SK-N-SH (cell line): ENCODE measurements around the gene LMF1. TPM values are rescaled to one million over a fixed set of nuclear protein-coding genes. Genes with fewer than 3 reads are reported as not detected.

ENCODE experiments used
- CTCF ChIA-PET: fragments of 300-600, 350-600 bp; formaldehyde crosslinking; extraction: SDS; loops from one replicate; lab custom pipeline; 2021; lab: Yijun Ruan, JAX
- POLR2A ChIA-PET: fragments of 350-600 bp; sonication (Branson Sonifier 250); formaldehyde crosslinking; extraction: SDS; loops from one replicate; lab custom pipeline; 2020; ENCODE audit warnings: antibody characterized with exemption, inconsistent platforms; lab: Yijun Ruan, JAX
- DNase-seq: peaks from one replicate; pipeline ENCODE4 v3.0.0; 2012
- H2AFZ ChIP-seq: fragments of 200-600 bp; sonication (generic); 2 replicates; pipeline ENCODE4 v1.8.1; 2016; ENCODE audit warnings: antibody characterized with exemption, mild to moderate bottlenecking, low read depth
- H3F3A ChIP-seq: fragments of 200-600 bp; sonication (generic); replicated peaks from 2 replicates; pipeline ENCODE3; 2016; ENCODE audit warnings: antibody characterized with exemption, mild to moderate bottlenecking; ENCODE audit not compliant: insufficient read depth
- H3K27ac ChIP-seq, 2 experiments: fragments of 200-500 bp in 1 of 2; fragments of 200-600 bp in 1 of 2; sonication (Bioruptor generic) in 1 of 2; sonication (generic), shearing (Covaris generic) in 1 of 2; 2 replicates each; pipeline versions ENCODE4 v1.5.1 to v1.6.1; 2014 to 2016; ENCODE audit warnings: low read depth in 2 of 2, inconsistent platforms in 1 of 2, low read length in 1 of 2, mild to moderate bottlenecking in 1 of 2, mixed read lengths in 1 of 2
- H3K27me3 ChIP-seq: fragments of 200-600 bp; sonication (generic), shearing (Covaris generic); 2 replicates; pipeline ENCODE4 v1.6.1; 2016; ENCODE audit warnings: mixed run types; ENCODE audit not compliant: insufficient read depth
- H3K36me3 ChIP-seq, 2 experiments: fragments of 200-500 bp in 1 of 2; fragments of 200-600 bp in 1 of 2; sonication (Bioruptor generic) in 1 of 2; sonication (generic) in 1 of 2; replicated peaks in 1 of 2; 2 replicates each; pipeline versions ENCODE3 to v1.5.1; 2014 to 2016; ENCODE audit warnings: low read length in 1 of 2, mild to moderate bottlenecking in 1 of 2; ENCODE audit not compliant: insufficient read depth in 2 of 2, control insufficient read depth in 1 of 2
- H3K4me1 ChIP-seq, 2 experiments: fragments of 200-500 bp in 1 of 2; fragments of 200-600 bp in 1 of 2; sonication (Bioruptor generic) in 1 of 2; sonication (generic), shearing (Covaris generic) in 1 of 2; 2 replicates each; pipeline versions ENCODE4 v1.5.1 to v1.6.1; 2014 to 2016; ENCODE audit warnings: low read depth in 1 of 2, low read length in 1 of 2, mixed run types in 1 of 2; ENCODE audit not compliant: insufficient read depth in 2 of 2, control insufficient read depth in 1 of 2
- H3K4me2 ChIP-seq: fragments of 200-600 bp; sonication (generic), shearing (Covaris generic); 2 replicates; pipeline ENCODE4 v1.6.1; 2017; ENCODE audit warnings: mixed run types
- H3K4me3 ChIP-seq, 2 experiments: fragments of 200-500 bp in 1 of 2; fragments of 200-600 bp in 1 of 2; sonication (Bioruptor generic) in 1 of 2; sonication (generic), shearing (Covaris generic) in 1 of 2; 2 replicates each; pipeline versions ENCODE4 v1.5.1 to v1.8.1; 2014 to 2016; ENCODE audit warnings: low read depth in 2 of 2, inconsistent platforms in 1 of 2, low read length in 1 of 2, mild to moderate bottlenecking in 1 of 2, mixed read lengths in 1 of 2, moderate library complexity in 1 of 2
- H3K79me2 ChIP-seq: fragments of 200-600 bp; sonication (generic); 2 replicates; pipeline ENCODE4 v1.8.1; 2017; ENCODE audit warnings: mild to moderate bottlenecking; ENCODE audit not compliant: insufficient read depth
- H3K9ac ChIP-seq: fragments of 200-600 bp; sonication (generic); 2 replicates; pipeline ENCODE4 v1.6.1; 2017; ENCODE audit warnings: mixed run types
- H3K9me2 ChIP-seq: fragments of 200-600 bp; sonication (generic); 2 replicates; pipeline ENCODE4 v1.6.1; 2017; ENCODE audit warnings: mixed run types
- H3K9me3 ChIP-seq: fragments of 200-600 bp; sonication (generic); 2 replicates; pipeline ENCODE4 v1.6.1; 2017; ENCODE audit warnings: mixed run types, mild to moderate bottlenecking, moderate library complexity
- H4K20me1 ChIP-seq: fragments of 200-600 bp; sonication (generic); 2 replicates; pipeline ENCODE4 v1.6.1; 2017; ENCODE audit warnings: mild to moderate bottlenecking, mixed run types; ENCODE audit not compliant: insufficient read depth
- EP300 ChIP-seq, 2 experiments: IDR thresholded peaks; 2 replicates each; pipeline versions ENCODE4 v1.4.0 to v1.6.1; 2012; ENCODE audit warnings: borderline replicate concordance in 1 of 2, low read depth in 1 of 2, low read length in 1 of 2
- EZH2phosphoT487 ChIP-seq: fragments of 200-600 bp; sonication (generic); IDR thresholded peaks from 2 replicates; pipeline ENCODE4 v1.6.1; 2017; ENCODE audit warnings: low read depth, mixed run types, mild to moderate bottlenecking, antibody characterized with exemption, moderate library complexity, borderline replicate concordance
- FOXJ3 ChIP-seq: sonication (generic); formaldehyde crosslinking; IDR thresholded peaks from 2 replicates; pipeline ENCODE4 v1.5.1; 2020; ENCODE audit warnings: mild to moderate bottlenecking, missing genetic modification reagents
- JUND ChIP-seq: IDR thresholded peaks from 2 replicates; pipeline ENCODE4 v1.4.0; 2012
- MXI1 ChIP-seq: IDR thresholded peaks from 2 replicates; pipeline ENCODE4 v1.6.1; 2012; ENCODE audit warnings: mild to moderate bottlenecking, low read depth, low read length, improper control_type of control experiment
- NFIC ChIP-seq: IDR thresholded peaks from 2 replicates; pipeline ENCODE4 v1.4.0; 2012; ENCODE audit warnings: borderline replicate concordance
- POLR2AphosphoS5 ChIP-seq: IDR thresholded peaks from 2 replicates; pipeline ENCODE4 v1.6.1; 2012; ENCODE audit warnings: low read depth, low read length
- RCOR1 ChIP-seq: fragments of 150-350 bp; IDR thresholded peaks from 2 replicates; pipeline ENCODE4 v1.6.1; 2017; ENCODE audit warnings: antibody characterized with exemption, low read length
- RFX5 ChIP-seq: IDR thresholded peaks from 2 replicates; pipeline ENCODE4 v1.6.1; 2012; ENCODE audit warnings: mild to moderate bottlenecking, improper control_type of control experiment, low read length
- RXRA ChIP-seq: IDR thresholded peaks from 2 replicates; pipeline ENCODE4 v1.4.0; 2012; ENCODE audit warnings: low read depth, mild to moderate bottlenecking, borderline replicate concordance
- TCF12 ChIP-seq: IDR thresholded peaks from 2 replicates; pipeline ENCODE4 v1.4.0; 2012
- TEAD4 ChIP-seq: IDR thresholded peaks from 2 replicates; pipeline ENCODE4 v1.4.0; 2012; ENCODE audit warnings: mild to moderate bottlenecking, borderline replicate concordance; ENCODE audit not compliant: insufficient read depth
- YY1 ChIP-seq: IDR thresholded peaks from 2 replicates; pipeline ENCODE4 v1.4.0; 2012; ENCODE audit warnings: low read depth, mild to moderate bottlenecking
- WGBS: methylation state at CpG from one replicate; pipeline ENCODE4 v1.1.6; 2017; ENCODE audit warnings: low lambda C conversion rate; 5-methylcytosine and 5-hydroxymethylcytosine counted together
- polyA plus RNA-seq, 3 experiments: library from polyadenylated mRNA; depleted of rRNA; stranded (reverse); fragments of >200 nt; gene quantifications; 2 replicates each; pipeline ENCODE4 v1.2.3, GENCODE V29; 2012
- TF ChIP-seq, protein P1 (sequence below): fragments of 150-350 bp; IDR thresholded peaks from 2 replicates; pipeline ENCODE4 v1.6.1; 2017; ENCODE audit warnings: antibody characterized with exemption, low read length, low read depth, borderline replicate concordance
- TF ChIP-seq, protein P2 (sequence below): fragments of 150-350 bp; IDR thresholded peaks from 2 replicates; pipeline ENCODE4 v1.6.1; 2016; ENCODE audit warnings: mild to moderate bottlenecking, low read depth, low read length
- TF ChIP-seq, protein P3 (sequence below): IDR thresholded peaks from 2 replicates; pipeline ENCODE4 v1.4.0; 2012; ENCODE audit warnings: low read depth, borderline replicate concordance
- TF ChIP-seq, protein P4 (sequence below): IDR thresholded peaks from 2 replicates; pipeline ENCODE4; 2012
- TF ChIP-seq, protein P5 (sequence below): fragments of 200-600 bp; sonication (generic); IDR thresholded peaks from 2 replicates; pipeline ENCODE4 v1.6.1; 2017; ENCODE audit warnings: antibody characterized with exemption, mild to moderate bottlenecking, moderate library complexity

Gene LMF1
- polyA plus RNA-seq, 1 of the 3 experiments (the other 2 are of a cell fraction): 5.7 TPM

DNA sequence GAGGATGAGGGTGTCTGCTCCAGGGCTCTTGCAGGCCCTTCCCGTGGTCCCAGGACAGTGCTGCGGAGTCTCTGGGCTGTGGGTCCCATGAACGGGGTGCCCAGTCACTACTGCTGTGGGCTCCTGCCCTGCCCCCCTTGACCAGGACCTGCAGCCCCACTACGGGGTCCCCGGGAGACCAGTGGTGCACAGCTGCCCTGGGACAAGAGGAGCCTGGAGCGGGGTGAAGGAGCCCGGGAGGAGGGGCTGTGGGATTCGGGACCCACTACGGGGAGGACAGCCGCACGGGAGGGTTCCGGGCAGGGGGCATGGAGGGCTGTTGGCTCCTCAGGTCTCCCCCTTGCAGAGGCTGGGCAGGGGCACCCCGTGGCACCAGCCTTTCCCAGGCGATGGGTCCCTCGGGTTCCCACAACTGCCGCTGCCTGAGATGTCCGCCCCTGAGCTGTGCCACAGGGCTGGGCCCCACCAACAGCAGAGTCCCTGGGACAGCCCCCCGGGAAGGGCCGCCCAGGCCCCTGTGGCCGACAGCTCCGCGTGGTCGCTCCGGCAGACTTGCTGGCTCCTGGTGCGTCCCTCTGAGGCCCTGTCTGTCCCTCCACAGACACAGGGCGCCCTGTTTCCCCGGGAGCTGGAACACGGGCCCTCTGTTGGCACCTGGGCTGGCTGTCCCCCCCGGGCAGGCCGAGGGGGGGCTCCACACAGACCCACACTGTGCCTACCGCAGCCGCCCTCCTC, 118.2 kb downstream of the LMF1 start:
- no peaks in the 10 kb centered on the region for H3K9me3 ChIP-seq
- no peaks in the 10 kb centered on the region for H3K79me2 ChIP-seq
- ChIA-PET POLR2A (no interaction called here), CTCF (interaction anchor here (1.4 kb wide), 1 partner anchor 18 kb away, joined by 4 read pairs; no protein-coding TSS in a partner anchor)
- H2AFZ ChIP-seq: no peak overlapping the region
- no peak overlapping the region for H3K4me3 ChIP-seq
- WGBS: 23% methylated on average over 5 of the region's 32 CpGs
- H3K9ac ChIP-seq: no peak overlapping the region
- no peaks in the 10 kb centered on the region for H3K9me2 ChIP-seq
- DNase-seq: no peak
- H3K36me3 ChIP-seq: no peaks in the 10 kb centered on the region
- H3K27me3 ChIP-seq: peaks cover 10% of the 10 kb centered on the region; the same call in 1 of the 2 replicates
- no peak overlapping the region for H3K27ac ChIP-seq
- TF ChIP-seq MXI1 (no peak), FOXJ3 (CRISPR knock-in tag) (no peak), TEAD4 (no peak), JUND (no peak), RXRA (no peak), EP300 (IDR thresholded peaks at IDR 0.05; ENCODE audit: borderline replicate concordance in 1 of 2, low read depth in 1 of 2, low read length in 1 of 2) (no peak), EZH2phosphoT487 (no peak), TCF12 (no peak), RFX5 (no peak), RCOR1 (no peak), NFIC (no peak), POLR2AphosphoS5 (no peak), YY1 (no peak)
- TF ChIP-seq, protein P1, sequence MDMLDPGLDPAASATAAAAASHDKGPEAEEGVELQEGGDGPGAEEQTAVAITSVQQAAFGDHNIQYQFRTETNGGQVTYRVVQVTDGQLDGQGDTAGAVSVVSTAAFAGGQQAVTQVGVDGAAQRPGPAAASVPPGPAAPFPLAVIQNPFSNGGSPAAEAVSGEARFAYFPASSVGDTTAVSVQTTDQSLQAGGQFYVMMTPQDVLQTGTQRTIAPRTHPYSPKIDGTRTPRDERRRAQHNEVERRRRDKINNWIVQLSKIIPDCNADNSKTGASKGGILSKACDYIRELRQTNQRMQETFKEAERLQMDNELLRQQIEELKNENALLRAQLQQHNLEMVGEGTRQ: no peak
- TF ChIP-seq, protein P2, sequence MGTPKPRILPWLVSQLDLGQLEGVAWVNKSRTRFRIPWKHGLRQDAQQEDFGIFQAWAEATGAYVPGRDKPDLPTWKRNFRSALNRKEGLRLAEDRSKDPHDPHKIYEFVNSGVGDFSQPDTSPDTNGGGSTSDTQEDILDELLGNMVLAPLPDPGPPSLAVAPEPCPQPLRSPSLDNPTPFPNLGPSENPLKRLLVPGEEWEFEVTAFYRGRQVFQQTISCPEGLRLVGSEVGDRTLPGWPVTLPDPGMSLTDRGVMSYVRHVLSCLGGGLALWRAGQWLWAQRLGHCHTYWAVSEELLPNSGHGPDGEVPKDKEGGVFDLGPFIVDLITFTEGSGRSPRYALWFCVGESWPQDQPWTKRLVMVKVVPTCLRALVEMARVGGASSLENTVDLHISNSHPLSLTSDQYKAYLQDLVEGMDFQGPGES: no peak
- TF ChIP-seq, protein P3, sequence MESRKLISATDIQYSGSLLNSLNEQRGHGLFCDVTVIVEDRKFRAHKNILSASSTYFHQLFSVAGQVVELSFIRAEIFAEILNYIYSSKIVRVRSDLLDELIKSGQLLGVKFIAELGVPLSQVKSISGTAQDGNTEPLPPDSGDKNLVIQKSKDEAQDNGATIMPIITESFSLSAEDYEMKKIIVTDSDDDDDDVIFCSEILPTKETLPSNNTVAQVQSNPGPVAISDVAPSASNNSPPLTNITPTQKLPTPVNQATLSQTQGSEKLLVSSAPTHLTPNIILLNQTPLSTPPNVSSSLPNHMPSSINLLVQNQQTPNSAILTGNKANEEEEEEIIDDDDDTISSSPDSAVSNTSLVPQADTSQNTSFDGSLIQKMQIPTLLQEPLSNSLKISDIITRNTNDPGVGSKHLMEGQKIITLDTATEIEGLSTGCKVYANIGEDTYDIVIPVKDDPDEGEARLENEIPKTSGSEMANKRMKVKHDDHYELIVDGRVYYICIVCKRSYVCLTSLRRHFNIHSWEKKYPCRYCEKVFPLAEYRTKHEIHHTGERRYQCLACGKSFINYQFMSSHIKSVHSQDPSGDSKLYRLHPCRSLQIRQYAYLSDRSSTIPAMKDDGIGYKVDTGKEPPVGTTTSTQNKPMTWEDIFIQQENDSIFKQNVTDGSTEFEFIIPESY: no peak
- TF ChIP-seq, protein P4, sequence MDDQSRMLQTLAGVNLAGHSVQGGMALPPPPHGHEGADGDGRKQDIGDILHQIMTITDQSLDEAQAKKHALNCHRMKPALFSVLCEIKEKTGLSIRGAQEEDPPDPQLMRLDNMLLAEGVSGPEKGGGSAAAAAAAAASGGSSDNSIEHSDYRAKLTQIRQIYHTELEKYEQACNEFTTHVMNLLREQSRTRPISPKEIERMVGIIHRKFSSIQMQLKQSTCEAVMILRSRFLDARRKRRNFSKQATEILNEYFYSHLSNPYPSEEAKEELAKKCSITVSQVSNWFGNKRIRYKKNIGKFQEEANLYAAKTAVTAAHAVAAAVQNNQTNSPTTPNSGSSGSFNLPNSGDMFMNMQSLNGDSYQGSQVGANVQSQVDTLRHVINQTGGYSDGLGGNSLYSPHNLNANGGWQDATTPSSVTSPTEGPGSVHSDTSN: no peak
- TF ChIP-seq, protein P5, sequence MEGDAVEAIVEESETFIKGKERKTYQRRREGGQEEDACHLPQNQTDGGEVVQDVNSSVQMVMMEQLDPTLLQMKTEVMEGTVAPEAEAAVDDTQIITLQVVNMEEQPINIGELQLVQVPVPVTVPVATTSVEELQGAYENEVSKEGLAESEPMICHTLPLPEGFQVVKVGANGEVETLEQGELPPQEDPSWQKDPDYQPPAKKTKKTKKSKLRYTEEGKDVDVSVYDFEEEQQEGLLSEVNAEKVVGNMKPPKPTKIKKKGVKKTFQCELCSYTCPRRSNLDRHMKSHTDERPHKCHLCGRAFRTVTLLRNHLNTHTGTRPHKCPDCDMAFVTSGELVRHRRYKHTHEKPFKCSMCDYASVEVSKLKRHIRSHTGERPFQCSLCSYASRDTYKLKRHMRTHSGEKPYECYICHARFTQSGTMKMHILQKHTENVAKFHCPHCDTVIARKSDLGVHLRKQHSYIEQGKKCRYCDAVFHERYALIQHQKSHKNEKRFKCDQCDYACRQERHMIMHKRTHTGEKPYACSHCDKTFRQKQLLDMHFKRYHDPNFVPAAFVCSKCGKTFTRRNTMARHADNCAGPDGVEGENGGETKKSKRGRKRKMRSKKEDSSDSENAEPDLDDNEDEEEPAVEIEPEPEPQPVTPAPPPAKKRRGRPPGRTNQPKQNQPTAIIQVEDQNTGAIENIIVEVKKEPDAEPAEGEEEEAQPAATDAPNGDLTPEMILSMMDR: no peak
- H3F3A ChIP-seq: no peaks in the 10 kb centered on the region
- no peak overlapping the region for H3K4me2 ChIP-seq
- no peaks in the 10 kb centered on the region for H4K20me1 ChIP-seq
- no peaks in the 10 kb centered on the region for H3K4me1 ChIP-seq
